Fibroblast of skin of right quadriceps (primary cell): ENCODE results near the gene C9orf50.
"Not testable (repeated sequence)": the region's sequence is repeated elsewhere in the genome, so short reads cannot be mapped to it uniquely, and the experiment has no call there.

ENCODE experiments used
- DNase-seq: peaks from one replicate; pipeline ENCODE4 v3.0.0-alpha.2; 2013

C9orf50 gene

DNA sequence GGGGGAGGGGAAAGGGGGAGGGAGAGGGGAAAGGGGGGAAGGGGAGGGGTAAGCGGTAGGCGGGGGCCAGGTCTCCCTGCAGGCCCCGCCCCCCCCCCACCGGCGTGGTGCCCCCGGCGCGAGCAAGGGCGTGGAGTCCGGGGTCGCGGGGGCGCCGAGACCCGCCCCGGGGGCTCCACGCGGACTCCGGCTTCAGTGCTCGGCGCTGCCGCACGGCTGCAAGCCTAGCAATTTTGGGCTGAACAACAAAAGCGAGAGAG lies 10.8 kb downstream of the C9orf50 start:
- DNase-seq = no peak

DNA sequence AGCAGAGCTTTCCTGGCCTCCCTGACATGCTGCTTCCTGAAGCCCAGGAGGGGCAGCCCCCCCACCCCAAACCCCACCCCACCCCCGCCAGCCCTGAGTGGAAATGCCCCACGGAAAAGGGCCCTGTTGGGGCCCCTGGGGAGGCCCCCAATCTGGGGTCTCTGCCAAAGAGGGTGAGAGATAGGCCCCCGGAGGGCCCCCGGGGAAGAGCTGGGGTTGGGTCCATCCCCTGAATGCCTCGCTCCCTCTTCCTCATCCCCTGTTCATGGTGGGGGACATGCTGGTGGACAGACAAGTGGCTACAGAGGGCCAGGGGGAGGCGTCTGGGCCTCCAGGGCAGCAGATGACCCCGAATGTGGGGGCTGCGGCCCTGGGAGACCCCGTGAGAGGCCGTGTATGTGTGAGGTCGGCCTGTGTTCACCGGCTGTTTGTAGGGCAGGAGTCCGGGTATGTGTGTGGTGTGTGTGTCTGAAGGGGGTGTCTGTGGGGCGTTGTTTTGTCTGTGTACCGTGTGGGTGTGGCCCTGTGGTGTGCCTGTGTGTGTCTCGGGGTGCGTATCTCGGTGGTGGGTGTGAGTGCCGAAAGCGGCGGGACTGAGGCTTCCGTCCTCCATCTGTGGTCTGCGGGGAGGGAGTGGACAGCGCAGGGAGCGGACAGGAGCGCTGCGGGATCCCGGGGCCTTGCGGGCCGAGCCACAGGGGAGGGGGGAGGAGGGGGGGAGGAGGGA lies 11.3 kb downstream of the C9orf50 start:
- peak; percentile 54 for DNase-seq

DNA sequence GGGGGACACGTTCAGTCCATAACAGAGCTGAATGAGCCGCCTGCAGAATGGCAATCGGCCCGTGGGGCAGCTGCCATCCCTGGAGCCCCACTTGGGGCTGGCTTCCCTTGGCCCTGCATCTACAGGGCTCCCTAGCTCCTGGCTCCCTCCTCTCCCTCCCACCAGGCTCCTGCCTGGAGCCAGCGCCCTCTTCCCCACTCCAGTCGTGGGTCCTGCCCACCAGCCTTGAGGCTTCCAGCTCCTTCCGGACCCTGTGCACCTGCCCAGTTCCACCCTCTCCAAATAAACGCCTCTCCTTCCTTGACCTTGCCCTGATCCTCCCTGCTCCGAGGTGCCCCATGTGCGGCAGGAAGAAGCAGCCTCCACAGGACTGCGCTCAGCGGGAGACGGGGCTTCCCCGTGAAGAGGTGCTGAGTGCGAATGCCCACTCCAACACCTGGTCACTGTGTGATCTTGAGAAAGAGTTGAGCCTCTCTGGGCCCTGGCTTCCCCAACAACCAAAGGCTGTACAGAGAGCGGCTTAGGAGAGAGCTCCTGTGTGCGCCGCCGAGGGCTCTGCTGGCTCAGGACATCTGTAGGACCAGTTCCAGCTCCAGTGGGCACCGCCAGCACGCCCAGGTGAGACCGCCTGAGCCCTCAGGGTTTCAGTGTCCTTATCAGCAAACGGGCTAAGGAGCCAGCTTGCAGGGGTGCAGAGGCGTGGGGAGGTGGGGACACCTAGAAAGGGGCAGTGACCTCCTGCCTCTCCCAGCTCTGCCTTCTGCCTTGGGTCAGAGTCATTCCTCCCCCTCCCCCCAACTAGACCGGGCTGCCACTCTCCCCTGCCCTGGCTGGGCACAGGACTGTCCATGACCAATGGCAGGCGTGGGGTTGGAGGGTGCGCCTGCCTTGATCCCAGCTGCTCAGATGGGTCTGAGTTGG lies 12.1 kb downstream of the C9orf50 start:
- DNase-seq = no peak

DNA sequence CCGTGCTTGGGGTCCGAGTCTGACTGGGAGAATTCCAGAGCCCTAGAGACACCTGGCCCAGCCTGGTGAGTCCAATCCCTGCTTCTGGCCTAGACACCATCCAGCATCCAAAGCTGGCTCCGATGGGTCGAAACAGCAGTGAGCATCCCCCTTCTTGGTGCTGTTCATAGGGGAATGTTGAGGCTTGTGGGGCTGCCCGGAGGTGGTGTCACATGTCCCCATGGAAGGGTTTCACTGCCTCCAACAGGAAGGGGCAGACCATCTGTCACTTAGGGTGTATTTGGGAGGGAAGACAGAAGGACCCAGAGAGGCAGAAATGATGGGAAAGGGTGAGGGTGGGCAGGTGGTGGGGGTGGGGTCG lies 13.9 kb downstream of the C9orf50 start:
- DNase-seq = no peak

DNA sequence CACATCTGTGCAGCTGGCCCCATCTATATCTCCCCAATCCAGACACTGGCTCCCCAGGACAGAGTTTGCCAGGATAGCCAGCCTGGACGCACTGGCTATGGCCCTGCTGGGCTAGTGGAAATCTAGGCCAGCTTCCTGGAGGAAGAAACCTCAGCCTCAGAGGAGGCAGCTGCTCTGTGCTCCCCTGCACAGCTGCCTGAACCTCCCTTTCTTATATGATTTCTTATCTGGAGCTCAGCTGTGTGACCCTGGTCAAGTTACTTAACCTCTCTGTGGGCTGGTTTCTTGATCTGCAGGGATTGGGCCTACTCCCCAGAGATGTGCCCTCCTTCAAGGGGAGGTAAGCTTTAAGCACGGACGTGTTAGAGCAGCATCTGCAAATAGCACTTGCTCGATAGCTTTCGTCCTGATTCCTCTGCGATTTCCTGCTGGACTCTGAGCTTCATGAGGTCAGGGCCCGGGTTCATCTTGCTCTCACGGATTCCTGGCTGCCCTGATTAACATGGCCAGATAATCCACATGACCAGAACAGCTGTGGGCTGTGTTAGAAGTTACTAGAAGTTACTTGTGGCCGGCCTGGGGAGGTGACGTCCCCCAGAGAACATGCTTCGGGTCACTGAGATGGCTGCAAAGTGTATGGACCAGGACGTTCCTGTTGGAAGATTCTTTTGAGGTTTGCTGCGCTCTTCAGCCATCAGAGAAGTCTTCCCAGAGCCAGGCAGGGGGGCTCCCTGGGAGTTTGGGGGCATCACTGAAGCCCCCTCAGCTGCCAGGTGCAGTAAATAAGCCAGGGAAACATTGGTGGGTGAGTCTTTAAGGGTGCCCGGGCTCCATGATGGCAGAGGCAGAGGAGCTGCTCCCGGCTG lies 14.5 kb downstream of the C9orf50 start:
- DNase-seq = no peak

DNA sequence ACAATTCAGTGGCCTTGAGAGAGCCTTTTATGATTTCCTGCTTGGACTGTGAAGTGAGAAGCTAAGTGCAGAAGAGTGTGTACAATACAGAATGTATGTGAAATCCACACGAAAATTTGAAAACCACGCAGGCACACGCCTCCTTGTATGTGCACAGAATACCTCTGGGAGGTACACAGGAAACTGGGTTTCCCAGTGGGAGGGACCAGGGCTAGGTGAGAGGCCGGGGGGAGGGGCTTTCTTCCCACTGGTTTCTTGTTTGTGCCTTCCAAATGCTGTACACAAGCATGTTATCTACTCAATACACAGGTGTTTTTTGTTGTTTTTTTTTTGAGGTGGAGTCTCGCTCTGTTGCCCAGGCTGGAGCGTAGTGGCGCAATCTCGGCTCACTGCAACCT lies 16.1 kb downstream of the C9orf50 start:
- DNase-seq = no peak

DNA sequence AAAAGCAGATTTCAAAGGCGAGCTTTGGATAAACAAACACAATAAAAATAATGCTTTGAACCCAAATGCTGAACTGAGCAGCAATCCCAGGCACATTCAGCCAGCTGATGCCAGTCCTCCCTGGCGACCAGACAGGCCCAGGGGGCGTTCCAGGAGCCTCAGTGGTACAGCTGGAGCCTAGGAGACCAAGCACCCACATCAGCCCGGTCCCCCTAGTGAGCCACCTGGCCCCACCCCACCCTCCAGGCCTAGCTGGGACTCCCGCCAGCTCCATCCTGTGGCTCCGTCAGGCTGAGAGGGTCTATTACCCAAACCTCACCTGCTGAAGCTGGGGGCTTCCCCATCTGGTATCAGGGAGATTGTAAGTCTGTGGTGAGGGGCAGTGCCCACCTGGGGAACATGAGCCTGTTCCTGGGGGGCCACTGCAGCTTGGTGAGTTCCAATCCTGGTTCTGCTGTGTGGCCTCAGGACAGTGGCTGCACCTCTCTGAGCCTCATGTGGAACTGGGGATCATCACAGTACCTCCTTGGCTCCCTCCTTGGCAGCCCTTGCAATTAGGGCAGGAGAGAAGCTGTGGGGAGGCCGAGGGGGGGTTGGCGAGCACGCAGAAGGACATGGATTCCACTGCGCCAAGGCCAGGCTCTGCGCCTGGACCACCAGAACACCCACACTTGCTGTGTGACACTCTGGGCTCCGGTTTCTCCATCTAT lies 16.7 kb downstream of the C9orf50 start:
- no peak for DNase-seq

DNA sequence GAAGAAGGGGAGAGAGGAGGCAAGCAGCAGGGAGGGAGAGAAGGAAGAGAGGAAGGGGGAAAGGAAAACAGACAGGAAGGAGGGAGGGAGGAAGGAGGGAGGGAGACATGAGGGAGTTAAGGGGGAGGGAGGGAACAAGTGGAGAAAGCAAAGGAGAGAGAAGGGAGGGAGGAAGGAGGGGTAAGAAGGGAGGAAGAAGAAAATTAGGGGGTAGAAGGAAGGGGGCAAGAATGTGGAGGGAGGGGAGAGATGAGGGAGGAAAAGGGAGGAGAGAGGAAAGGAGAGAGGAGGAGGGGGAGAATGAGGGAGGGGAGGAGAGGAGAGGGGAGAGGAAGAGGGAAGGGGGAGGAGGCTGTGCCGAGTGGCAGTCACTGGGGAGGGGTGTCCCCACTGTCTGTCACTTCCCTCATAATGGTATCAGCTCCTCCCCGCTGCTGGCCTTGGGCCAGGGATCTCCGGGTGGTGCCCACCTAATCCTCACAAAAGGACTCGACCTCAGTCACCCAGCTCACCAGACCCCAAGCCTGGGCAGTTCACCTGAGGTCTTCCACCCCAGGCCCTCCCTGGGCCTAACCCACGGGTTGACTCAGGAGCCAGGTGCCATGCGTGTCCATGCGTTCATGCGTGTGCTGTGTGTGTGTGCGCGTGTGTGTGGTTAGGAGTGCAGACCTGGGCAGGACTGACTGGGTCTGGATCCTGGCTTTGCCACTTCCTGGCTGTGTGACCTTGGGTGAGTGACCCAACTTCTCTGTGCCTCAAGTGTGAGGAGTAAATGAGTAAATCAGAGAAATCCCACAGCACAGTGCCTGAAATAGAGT lies 18.1 kb downstream of the C9orf50 start:
- DNase-seq = no peak

DNA sequence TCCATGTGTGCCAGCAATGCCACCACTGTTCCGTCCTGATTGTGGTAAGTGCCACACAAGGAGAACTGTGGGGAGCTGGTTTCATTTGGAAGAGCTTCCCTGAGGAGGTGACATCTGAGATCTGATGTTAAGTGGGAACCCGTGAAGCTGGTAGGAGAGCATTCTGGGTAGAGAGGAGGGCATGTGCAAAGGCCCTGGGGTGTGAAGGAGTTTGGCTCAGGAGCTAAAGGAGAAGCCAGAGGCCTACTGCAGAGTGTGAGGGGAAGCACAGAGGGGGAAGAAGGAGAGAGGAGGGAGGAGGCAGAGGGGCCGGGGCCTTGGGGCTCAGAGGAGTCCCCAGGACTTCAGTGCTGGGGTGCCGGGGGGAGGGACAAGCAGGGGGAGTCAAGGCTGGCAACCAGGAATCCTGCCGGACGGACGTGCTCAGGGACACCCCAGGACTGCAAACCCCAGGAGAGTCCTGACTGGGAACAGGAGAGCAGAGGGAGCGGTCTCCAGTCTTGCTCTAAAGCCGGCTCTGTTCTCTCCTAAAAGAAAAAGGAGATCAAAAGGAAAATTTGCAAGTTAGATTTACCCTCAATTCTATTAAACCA lies 19.7 kb downstream of the C9orf50 start:
- no peak for DNase-seq

DNA sequence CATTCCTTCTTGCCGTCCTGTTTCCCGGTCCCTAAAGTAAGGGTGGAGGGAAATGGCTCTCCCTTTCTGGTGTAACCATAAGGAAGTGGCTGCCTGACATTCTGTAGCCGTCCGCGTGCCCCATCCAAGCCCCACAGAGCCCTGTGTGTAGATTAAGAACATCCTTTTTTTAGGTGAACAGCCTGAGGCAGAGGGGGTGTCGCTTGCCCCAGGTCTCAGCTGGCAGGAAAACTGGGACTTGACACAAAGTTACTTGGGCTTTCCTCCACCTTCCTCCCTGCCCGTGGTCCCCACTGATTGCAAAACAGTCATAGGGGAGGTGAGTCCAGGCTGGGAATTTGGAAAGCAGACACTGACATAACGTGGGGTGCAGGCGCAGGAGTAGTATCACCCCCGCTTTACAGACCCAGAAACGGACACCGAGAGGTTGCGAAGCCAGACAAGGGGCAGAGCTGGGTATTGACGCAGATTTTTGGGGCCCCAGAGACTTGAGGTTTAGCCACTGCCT lies 22.8 kb downstream of the C9orf50 start:
- DNase-seq = no peak

DNA sequence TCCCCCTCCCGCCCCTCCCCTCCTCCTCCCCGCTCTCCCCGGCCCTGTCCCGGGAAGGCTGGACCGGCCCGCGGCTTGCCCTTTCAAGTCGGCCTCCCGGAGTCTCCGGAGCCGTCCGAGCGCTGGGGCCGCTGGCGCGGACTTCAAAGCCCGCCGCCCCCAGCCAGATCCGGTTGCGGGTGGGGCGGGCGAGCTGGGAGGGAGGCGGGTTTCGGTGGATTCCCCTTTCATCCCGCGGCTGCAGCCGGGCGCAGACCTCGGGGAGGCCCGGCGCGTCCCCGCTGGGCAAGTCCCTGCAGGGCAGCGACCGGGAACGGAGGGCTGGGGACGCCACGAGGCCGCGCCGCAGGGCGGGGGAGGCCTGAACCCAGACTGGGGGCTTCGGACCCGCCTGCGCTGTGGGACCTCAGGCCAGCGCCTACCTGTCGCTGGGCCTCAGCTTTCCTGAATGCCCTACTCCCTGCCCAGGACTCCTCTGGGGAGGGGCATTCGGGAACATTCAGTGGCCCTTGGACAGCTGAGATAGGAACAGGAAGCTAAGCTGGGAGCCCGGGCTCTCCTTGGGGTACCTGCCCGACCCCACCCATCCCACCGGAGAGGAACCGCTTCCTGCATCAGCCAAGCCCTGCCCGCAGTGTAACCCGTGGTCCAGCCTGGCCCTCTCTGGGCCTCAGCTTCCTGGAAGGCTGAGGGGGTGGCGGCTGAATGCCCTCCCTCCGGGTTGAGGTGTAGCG lies 23.4 kb downstream of the C9orf50 start:
- DNase-seq = peak; percentile 54

DNA sequence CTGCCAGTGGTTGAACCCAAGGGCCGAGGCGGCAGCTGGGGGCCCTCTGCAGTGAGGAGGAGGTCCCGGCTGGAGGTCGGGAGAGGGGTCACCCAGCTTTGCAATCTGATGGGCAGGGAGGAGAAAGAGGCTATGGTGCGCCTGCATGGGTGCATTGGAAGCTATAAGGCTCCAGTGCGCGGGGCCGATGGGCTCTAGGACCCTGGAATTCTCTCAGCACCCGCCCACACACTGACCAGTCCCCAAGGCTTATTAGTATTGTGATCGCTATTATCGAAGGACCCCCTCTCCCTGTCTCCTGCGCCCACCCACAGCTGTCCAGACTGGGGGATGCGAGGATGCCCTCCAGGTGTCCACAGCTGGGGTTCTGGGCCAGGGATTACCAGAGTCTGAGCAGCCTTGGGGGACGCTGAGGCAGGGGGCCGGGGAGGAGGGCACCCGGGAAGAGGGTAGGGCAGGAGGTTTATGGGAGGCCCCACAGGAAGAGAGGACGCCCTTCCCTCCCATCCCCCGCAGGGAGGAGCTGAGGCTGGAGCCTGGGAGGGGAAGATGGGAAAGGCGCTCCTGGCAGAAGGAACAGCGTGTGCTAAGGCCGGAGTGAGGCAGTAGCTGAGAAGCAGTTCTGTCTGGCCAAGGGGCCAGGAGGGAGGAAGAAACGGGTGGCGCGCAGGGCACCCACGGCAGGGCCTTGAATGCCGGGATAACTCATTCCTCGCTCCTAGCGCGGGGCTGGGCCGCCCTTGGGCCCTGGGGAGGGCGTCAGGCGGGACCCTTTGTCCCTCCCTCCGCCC lies 24.2 kb downstream of the C9orf50 start:
- DNase-seq = peak; percentile 73

DNA sequence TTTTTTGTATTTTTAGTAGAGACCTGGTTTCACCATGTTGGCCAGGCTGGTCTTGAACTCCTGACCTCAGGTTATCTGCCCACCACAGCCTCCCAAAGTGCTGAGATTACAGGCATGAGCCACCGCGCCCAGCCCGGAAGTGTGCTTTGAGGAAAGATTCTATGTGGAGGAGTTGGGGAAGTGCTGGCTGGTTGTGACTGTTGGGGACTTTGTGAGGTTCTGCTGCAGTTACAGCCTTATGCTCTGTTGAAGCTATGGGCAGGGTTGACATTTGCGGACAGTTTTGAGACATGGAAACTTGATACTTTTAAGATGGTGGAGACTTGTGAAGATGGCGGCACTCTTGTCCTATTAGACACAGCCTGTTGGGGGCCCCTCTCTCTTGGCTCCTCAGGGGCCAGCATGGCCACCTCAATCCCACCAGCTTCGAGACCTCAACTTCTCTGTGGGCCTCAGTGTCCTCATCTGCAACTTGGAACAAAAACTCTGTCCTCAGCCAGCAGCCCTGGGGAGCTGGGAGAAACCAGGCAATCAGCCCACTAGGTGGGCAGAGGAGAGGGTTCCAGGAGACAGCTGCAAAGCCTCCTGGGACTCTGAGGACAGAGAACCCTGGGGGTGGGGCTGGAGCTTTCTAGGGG lies 24.9 kb downstream of the C9orf50 start:
- no peak for DNase-seq

DNA sequence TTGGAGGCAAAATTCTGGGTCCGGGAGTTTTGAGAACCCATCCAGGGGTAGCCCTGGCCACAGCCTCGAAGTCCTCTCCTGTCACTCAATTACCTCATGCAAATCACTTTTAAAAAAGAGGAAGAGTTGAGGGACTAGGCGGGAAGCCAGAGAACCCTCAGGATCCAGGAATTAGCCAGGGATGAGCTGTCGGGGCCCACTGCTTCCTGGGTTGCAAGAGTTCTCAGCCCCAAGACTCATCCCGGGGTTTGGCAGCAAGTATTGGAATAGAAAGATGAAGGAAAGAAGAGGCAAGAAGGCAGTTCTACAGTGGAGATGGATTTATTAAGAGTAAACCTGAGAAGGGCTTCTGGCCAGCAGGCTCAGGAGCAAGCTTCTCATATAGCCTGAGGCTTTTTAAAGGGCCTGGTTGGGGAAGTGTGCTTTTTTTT lies 25.6 kb downstream of the C9orf50 start:
- DNase-seq = peak; percentile 65

DNA sequence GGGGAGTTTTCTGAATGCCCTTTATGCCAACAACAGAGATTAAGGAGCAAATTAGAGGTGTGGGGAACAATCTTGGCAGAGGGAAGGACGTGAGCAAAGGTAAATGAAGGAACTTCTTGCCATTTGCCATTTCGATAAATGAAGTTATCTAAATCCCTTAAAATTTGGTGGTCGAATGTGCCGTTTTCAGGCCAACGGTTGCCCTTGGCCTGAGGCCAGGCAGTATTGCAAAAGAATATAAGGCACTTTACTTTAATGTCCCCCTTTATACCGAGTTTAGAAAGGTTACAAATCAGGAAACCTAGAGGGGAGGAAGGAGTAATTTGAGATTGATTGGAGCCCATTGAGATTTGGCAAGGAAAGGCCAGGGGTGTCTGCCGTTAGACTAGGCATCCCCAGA lies 26.3 kb downstream of the C9orf50 start:
- DNase-seq = no peak

DNA sequence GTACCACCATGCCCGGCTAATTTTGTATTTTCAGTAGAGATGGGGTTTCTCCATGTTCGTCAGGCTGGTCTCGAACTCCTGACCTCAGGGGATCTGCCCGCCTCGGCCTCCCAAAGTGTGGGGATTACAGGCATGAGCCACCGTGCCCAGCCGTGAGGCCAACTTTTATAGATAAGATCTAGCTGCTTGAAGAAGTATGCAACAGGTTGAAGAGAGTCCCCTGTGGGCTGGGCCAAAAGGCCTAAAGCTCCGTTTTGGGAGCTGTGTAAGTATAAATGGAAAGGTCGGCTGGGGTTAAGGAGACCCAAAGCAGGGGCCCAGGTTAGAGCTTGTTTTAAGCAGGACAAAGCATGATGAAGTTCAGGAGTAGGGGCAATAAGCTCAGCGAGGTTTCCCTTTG lies 28.1 kb downstream of the C9orf50 start:
- not testable (repeated sequence) for DNase-seq

DNA sequence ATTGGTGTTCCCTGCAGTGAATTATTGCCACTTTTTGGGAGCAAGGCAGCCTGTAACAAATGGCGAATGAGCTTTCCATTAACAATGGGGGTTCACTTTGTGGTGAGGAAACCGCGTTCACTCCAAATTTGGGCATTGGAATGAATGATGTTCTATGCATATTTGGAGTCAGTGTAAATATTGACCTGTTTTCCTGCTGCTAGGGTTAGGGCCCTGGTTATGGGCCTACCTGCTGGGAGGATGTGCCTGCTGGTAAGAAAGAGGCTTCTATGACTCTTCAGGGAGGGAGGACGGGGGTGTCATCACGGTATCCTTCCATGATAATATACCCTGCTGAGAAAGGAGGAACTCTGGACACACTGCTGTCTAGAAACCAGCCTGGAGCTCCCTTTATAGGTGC lies 29.0 kb downstream of the C9orf50 start:
- no peak for DNase-seq

DNA sequence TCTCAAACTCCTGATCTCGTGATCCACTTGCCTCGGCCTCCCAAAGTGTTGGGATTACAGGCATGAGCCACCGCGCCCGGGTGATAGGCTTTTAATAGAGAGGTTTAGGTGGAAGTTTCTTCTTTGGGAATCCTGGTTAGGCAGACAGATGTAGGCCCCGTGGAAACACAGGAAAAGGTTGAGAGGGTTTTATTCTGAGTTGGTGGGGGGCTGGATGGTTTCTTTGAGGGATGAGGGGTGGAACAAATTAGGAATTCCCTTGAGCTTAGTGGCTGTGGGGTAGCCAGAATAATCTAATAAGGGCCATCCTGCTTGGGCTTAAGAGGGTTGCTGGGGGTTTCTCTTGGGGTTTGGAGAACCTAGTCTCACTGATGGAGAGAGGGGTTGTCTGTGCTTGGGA lies 30.4 kb downstream of the C9orf50 start:
- no peak for DNase-seq
